ENCODE data around the gene MAPKAPK2. TPM values are rescaled to one million over a fixed set of nuclear protein-coding genes. Genes with fewer than 3 reads are reported as not detected.
"Not testable (repeated sequence)": the region's sequence is repeated elsewhere in the genome, so short reads cannot be mapped to it uniquely, and the experiment has no call there.

The MAPKAPK2 gene
- total RNA-seq, 1 experiment from 2014 or later: 51.1 TPM

DNA sequence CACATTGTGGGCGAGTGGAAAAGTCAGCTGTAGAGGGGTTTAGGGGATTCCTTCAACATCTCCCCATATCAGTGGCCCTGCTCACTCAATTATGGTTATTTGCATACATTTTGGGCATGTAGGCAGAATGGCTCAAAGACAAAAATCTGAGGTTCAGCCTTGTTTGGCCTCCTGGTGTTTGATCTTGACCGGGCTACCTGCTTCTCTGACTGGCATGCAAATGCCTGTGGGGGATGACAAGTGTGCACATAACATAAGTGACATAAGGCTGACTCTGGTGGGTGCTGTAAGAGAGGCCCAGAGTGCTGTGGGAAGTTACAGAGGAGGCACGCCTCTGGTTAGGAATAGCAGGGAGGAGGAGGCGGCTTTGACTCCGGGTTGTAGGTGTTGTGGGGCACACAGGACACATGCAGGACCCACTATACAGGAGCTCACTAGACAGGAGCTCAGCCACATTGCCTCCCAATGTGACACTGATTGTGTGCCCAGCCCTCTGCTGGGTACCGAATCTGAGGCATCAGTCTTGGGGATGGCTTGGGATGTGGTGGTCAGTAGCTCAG lies 56.5 kb downstream of the MAPKAPK2 start:
- no peak for DNase-seq (ENCODE audit: low read depth)

DNA sequence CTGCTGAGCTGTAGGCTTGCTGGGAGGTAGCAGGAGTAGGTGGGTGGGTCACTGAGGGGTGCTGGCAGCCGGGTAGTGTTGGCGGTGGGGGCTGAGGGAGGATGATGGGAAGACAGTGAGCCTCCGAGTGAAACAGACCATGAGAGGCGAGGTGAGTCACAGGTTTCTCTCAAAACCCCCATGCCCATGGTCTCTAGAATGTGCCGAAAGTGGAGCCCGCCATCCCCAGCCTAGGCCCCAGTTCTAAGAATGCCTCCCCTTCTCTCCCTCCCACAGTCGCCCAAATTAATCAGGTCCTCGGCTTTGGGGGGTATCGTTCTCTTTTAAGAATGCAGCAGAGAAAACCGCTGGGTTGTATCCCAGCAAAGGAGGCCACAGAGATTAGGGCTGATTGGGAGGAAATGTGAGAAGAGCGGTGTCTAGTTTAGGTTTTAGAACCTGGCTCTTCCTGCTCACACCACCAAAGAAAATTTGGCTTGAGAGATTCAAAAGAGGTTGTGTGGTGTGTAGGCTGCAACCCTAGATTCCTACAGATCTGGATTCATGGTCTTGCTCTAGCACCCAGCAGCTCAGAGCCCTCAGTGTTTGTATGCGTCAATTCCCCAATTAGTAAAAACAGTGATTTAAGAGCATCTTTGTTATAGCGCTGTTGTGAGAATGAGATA lies 58.1 kb downstream of the MAPKAPK2 start:
- DNase-seq (ENCODE audit: low read depth): no peak

DNA sequence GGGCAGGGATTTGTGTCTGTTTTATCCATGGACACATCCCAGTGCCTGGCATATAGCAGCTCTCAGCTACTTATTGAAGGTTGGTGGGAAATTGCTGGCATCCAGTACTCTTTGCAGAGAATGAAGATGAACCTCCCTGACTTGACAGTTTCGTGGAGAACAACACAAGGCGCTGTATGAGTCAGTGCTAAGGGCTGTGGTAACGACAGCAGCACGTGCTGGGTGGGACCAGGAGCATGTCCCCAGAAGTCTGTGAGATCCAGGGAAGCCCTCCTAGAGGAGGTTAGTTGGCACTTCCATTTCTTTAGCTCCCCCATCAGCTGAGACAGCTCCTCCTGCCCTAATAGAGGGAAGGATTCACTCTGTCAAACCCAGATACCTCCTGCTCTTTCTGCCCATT lies 60.0 kb downstream of the MAPKAPK2 start:
- no peak for DNase-seq (ENCODE audit: low read depth)

DNA sequence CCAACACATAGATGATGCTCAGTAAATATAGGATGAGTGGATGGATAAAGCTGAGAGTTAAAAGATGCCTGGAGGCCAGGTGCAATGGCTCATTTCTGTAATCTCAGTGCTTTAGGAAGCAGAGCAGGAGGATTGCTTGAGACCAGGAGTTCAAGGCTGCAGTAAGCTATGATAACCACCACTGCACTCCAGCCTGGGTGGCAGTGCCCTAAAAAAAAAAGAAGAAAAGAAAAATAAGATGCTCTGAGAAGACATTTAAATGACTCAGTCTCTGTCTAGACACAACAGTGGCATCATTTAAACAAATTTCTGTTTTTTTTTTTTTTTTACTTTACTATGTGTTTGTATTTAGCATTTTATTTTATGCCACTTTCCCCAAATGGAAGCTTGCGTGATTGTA lies 60.6 kb downstream of the MAPKAPK2 start:
- DNase-seq (ENCODE audit: low read depth): no peak

DNA sequence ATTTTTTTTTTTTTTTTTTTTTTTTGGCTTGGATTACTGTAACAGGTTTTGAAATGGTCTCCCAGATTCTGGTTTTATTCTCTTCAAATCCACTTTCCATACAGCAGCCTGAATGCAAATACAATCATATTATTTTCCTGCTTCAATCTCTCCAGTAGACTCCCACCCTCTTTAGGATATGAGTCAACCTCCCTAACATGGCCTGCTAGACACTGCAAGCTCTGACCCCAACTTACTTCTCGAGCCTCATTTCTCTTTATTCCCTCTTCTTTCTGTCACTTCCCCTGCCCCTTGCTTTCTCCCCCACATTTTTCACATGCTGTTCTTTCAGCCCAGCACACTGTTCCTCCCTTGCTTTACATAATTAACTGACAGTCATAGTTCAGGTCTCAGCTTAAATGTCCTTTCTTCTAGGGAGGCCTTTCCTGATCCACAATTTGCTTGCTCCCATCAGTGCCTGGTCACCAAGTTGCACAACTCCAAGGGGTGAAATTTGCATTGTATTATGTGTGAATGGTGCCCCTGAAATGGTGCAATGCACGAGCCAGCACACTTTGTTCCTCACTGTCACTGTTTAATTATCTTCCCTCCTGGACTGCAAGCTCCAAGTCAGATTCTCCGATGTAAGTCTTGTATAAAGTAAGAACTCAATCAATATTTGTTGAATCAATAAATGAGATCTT lies 63.8 kb downstream of the MAPKAPK2 start:
- DNase-seq (ENCODE audit: low read depth): peak; percentile 64

DNA sequence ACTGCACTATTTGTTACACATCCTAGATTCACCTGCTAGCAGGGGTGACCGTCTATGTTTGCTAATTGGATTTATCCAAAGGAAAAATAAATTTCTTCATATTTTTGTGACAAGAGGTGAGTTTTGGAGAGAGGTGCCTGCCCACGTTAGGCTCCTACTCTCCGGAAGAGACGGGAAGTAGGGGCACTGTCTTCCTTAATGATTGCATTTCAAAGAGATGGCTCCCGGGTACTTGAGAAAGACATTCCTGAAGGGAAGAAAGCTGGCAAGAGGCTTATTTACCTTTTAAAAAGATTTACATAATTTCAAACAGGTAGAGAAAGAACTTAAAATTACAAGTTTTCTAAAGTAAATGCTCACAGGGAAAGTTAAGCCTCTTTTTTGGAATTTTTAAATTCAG lies 67.2 kb downstream of the MAPKAPK2 start:
- no peak for DNase-seq (ENCODE audit: low read depth)

DNA sequence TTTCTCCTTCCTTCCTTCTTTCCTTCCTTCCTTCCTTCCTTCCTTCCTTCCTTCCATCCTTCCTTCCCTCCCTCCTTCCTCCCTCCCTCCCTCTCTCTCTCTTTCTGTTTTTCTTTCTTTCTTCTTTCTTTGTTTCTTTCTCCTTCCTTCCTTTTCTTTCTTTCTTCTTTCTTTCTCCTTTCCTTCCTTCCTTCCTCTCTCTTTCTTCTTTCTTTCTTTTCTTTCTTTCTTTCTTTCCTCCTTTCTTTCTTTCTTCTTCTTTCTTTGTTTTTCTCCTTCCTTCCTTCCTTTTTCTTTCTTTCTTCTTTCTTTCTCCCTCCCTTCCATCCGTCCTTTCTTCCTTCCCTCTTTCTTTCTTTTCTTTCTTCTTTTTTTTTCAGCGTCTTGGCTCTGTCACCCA lies 67.8 kb downstream of the MAPKAPK2 start:
- DNase-seq (ENCODE audit: low read depth): no peak

DNA sequence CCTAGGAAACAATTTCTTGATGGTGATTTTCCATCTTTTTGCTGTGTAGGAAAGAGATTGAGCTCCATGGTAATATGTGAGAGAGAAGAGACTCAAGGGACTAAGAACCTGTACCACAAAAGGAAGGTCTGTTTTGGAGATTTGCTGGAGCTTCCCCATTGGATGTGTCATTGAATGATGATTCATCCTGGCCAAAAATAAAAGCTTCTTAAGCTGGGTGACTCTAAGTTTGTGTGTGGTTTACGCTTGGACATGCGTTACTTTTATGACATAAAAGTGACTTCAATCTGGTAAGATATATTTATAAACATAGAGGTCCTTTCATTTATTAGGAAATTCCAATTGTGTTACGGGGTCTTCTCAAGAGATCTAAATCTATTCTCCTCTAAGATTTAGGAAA lies 68.4 kb downstream of the MAPKAPK2 start:
- peak; percentile 70 for DNase-seq (ENCODE audit: low read depth)

DNA sequence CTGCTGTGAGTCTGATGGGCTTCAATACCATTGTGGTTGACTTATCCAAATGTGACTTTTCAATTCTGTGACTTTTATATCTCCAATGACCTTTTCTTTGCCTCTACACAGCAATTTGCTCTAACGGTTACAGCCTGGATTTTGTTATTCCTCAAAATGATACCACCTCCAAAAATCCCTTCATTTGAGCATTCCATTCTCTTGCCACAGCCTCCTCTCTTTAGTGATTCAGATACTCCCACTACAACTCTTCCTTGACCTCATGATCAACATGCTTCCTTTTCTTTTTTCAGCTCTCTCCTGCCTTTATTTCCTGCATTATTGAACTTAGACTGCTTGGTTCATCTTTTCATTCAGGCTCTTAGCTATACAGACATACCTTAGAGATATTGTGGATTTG lies 69.3 kb downstream of the MAPKAPK2 start:
- DNase-seq (ENCODE audit: low read depth): no peak

DNA sequence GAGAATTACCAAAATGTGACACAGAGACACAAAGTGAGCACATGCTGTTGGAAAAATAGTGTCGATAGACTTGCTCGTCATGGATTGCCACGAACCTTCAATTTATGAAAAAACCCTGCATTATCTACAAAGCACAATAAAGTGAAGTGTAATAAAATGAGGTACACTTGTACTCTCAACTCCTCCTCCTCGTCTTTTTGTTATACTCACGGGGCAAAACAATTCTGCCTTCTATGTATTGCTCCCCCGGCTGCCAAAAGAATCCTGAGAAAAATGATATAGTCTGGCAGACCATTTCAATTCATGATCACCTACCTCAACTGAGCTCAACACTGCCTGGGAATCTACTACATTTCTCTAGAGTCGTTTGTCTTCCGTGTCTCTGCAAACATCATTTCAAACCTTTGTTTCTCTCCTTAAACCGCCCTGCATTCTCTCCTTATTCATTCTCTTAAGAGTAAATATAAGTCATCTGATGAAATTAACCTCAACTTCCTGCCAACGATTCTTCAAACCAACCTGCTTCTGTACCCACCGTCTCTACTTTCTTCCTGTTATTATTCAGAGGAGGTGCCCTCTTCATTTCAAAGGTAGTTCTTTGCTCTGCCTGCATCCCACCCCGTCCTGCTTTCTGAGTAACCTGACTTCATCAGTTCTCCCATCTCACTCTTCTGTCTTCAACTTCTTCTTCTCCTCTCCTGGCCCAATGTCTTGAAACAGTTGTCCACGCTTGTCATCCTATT lies 73.0 kb downstream of the MAPKAPK2 start:
- peak; percentile 47 for DNase-seq (ENCODE audit: low read depth)

DNA sequence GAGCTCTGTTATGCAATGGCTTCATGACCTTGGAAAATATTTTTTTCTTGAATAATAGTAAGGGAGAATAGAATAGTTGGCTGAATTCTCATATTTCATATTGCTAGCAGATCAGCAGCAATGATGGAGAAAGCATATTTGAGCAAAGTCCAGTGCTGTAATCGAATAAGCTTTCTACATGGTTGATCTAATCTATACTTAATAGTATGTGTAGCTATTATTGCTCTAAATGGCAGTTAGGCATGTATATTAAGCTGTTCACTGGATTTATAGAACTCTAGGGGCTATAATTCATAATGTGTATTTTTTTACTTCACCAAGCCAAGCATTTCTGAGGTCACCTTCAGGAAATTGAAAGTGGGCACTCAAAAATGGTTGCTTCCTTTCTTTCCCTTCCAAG lies 75.9 kb downstream of the MAPKAPK2 start:
- no peak for DNase-seq (ENCODE audit: low read depth)

DNA sequence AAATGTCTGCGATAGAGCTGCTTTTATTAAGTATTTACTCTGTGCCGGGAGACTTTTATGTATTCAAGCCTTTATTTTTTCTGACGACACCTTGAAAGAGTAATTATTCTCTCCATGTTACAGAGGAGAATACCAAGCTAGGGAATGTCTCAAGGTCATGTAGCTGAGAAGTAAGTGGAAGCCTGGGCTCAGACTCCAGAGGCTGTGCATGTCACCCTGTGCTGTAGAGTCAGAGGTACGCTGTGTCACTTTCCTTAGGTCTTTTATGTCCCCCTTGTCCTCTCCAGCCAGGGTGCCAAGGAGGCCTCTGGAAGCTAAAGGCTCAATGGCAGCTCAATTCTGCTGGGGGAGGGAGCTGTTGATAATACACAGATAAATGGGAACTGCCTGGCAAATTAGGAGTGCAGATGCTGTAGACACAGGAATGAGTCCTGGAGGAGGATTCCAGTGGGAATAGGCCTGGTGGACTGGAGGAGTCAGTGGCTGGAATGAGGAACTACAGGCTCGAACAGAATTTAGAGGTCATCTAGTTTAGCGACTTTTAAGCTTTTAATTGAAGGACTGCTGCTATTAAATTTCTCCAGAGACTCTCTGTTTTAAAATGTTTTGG lies 76.6 kb downstream of the MAPKAPK2 start:
- no peak for DNase-seq (ENCODE audit: low read depth)

DNA sequence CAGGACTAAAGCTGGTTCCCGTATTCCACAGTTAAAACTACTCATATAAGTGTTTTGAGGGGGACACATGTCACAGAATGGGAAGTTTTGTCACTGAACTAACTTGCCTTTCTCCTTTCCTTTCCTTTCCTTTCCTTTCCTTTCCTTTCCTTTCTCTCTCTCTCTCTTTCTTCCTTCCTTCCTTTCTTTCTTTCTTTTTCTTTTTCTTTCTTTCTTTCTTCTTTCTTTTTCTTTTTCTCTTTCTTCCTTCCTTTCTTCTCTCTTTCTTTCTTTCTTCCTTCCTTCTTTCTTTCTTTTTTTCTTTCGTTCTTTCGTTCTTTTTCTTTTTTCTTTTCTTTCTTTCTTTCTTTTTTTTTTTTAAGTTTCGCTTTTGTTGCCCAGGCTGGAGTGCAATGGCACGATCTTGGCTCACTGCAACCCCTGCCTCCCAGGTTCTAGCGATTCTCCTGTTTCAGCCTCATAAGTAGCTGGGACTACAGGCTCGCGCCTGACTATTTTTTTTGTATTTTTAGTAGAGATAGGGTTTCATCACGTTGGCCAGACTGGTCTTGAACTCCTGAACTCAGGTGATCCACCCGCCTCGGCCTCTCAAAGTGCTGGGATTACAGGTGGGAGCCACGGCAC lies 78.1 kb downstream of the MAPKAPK2 start:
- not testable (repeated sequence) for DNase-seq (ENCODE audit: low read depth)

DNA sequence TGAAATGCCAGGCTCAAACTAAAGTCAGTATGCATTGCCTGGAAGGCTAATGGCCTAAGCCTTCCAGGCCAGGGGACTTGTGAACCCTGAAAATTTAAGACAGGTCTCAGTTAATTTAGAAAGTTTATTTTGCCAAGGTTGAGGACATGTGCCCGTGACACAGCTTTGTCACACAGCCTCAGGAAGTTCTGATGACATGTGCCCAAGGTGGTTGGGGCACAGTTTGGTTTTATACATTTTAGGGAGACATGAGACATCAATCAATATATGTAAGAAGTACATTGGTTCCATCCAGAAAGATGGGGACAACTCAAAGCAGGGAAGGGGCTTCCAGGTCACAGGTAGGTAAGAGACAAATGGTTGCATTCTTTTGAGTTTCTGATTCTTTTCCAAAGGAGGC lies 81.1 kb downstream of the MAPKAPK2 start:
- DNase-seq (ENCODE audit: low read depth): not testable (repeated sequence)

DNA sequence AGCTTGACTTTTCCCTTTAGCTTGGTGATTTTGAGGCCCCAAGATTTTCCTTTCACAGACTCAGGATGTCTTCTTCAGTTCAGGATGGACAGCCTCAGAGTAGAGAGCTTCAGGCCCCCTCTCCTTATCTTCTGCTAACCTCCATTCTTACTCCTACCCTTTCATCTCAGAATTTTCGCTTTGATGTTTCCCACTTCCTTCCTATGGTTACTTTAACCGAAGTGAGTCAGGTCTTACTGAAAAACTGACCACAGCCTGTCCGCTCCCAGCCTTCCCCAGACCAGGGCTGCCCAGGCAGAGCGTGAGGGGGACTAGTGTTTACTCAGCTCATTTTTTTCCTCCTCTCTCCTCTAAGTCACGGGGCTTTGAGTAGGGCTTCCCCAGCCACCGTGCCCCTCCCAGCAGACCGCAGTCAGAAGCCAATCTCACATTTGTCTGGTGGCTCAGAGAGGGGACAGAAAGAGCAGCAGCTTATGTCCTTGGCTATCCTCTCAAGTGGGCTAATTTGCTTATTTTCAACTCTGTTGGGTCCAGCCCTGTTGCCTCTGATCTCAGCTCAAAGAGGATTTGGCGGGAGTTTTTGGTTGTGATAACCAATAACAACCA lies 81.6 kb downstream of the MAPKAPK2 start:
- peak; percentile 97 for DNase-seq (ENCODE audit: low read depth)

DNA sequence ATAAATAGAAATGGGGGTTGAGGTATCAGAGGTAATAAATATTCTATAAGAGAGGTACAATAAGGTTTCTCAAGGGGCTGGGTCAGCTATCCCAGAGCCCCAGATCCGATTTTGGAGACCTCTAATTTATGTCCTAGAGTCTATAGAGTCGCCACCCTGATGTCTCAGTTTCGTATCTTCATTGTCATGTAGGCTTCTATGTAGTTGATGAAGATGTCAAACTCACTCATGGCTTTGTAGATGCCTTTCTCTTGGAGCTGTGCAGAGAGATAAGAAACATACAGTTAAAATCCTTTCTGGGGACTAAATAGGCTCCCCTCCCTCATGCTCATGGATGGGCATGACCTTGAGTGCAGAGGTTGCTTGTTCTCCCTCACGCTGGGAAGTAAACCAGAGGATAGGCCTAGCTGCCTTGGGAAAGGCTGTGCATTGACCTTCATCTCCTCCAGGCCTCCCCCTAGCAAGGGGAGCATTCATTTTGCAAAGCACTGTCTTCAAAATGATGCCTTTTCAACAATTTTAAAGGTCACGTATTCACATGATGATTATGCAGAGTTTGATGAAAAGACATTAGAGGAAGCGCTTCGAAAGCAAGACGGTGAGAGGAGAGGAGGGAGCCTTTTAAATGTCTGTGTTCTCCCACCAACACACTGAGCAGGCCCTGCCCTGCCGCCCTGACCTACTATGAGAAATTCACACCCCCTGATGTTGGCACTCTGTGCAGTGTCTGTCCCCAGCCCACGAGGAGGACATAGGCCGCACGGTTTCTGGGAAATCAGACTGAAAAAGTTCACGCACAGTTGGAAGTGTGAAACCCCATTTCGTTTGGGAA lies 84.0 kb downstream of the MAPKAPK2 start:
- no peak for DNase-seq (ENCODE audit: low read depth)

DNA sequence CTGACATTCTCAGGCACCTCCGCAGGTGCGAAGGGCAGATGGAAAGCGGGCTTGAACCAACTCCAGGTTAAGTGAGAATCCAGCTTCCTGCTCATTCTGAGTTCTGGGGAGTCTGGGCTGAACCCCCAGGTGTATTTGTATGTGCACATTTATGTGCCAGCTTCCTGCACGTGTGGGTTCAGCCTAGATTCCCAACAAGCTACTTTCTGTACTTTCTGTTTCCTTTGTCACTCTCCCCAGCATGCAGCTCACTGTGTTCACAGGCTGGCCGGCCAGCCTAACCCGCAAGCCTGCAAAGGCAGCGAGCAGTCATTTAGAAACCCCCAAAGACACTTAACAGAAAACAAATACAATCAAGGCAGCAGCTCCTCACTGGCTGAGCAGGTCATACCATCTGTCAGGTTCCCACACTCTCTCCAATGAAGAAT lies 84.6 kb downstream of the MAPKAPK2 start:
- no peak for DNase-seq (ENCODE audit: low read depth)

DNA sequence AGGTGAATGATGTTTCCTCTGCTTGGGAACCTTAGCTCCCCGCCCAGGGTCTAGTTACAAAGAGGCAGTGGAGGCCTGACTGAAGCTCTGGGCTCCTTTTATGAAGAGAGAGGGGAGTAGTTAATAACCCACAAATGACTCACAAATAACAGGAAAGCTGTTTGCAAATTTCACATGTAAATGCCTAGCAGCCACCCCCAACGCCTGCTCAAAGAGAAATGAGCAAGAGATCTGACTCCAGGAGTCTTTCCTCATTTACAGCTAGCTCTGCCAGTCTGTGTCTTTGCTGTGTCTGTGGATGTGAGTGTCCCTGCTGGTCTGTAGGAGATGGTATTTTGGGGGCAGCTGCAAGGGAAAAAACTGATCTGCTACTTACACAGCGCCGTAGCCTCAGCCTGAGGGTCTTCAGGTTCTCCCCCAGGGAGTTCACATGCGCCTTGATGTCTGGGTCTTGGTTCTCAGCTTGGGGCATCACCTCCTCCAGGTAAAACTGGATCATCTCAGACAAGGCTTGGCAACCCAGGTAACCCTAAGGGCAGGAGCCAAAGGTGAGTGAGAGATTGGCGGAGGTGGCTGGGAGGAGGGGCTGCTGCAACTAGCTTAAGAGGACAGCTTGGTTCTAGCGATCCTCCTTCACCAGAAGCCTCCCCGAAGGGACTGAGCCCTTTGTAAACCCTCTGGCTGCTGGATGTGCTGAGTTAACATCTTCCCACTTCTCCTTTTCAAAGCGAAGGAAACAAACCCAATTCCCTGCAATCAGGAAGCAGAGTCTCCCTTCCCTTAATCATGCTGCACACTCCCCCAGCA lies 86.0 kb downstream of the MAPKAPK2 start, which contains the start of gene IL19:
TSS of gene IL19 (plus strand) at position 243 of the 807 bp plus-strand sequence. CDS start 65,890 bp downstream, outside the sequence.
- DNase-seq (ENCODE audit: low read depth): peak; percentile 52

DNA sequence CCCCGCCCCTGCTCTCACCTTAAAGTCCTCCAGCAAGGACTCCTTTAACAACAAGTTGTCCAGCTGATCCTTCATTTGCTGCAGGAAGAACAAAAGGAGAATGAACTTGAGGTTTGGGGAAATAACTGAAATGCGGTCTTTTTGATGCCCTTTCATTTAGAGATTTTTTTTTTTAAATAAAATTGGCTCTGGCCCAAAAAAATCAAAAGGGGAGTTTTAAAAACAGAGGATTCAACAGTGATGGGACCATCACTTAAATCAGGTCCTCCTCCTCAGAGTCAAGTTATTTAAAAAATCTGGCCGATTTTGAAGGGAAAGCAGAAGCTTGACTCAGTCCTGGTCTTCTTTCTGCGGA lies 86.6 kb downstream of the MAPKAPK2 start:
- DNase-seq (ENCODE audit: low read depth): no peak
